Measurements from ENCODE around the gene PCBP3. TPM values are rescaled to one million over a fixed set of nuclear protein-coding genes. Genes with fewer than 3 reads are reported as not detected.

The PCBP3 gene
- total RNA-seq, 1 donor, result 2.2 TPM

DNA sequence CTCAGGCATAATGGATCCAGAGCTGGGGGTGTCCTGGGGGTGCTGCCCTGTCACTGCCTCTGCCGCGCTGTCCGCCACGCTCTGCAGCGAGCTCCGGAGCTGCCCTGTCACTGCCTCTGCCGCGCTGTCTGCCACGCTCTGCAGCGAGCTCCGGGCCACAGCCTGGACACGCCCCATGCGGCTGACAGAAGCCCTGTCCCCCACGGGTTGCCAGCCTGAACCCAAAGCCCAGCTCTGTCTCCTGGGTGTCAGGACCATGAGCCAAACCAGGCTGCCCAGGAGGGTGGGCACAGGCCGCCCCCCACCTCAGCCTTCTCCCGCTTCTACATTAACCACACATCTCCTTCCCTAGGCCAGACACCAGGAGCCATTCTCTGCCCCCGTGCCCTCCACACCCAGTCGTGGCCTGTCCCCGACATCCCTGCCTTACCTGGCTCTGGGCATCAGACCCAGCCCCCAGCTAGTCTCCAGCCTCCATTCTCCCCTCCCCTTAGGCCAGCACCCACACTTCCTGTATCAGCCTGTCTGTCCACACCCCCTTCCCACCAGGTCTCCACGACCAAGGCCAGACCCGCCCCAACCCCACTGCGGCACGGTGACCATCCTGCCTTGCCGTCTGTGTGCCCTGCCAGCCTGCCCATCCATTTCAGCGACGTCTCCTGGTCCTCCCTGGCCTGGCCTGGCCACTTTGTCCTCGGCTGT lies 265.2 kb downstream of the PCBP3 start:
- Histone ChIP-seq H3K27me3 (ENCODE audit: insufficient read depth, low read length) (no peaks in the 10 kb centered on the region), H3K4me1 (ENCODE audit: insufficient read depth, low read length) (no peaks in the 10 kb centered on the region), H3K4me3 (ENCODE audit: low read length) (no peak overlapping the region), H3K9me3 (ENCODE audit: low read depth, low read length) (no peaks in the 10 kb centered on the region)

DNA sequence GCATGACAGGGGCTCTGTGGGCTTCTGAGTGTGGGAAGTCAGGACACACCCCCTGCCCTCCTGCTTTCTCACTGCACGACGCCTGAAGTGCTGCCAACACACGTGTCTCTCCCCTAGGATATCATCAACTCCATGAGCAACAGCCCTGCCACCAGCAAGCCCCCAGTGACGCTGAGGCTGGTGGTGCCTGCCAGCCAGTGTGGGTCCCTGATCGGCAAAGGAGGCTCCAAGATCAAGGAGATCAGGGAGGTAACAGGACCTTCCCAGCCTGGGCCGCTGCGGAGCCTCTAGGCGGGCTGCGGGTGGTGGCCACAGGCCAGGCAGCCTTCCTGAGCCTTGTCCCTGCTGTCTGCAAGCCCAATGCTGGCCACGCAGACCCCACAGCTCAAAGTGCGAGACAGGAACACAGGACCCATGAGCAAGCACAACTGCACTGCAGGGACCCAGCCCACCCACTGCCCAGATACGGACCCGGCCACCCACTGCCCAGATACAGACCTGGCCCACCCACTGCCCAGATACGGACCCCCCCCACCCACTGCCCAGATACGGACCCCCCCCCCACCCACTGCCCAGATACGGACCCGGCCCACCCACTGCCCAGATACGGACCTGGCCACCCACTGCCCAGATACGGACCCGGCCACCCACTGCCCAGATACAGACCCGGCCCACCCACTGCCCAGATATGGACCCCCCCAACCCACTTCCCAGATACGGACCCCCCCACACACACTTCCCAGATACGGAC lies 265.9 kb downstream of the PCBP3 start:
- Histone ChIP-seq H3K4me1 (ENCODE audit: insufficient read depth, low read length) (no peaks in the 10 kb centered on the region), H3K9me3 (ENCODE audit: low read depth, low read length) (no peaks in the 10 kb centered on the region), H3K4me3 (ENCODE audit: low read length) (no peak overlapping the region), H3K27me3 (ENCODE audit: insufficient read depth, low read length) (no peaks in the 10 kb centered on the region)

GRCh38 chr21:45910155-45910547 lies 266.6 kb downstream of the PCBP3 start:
- H3K9me3 ChIP-seq (ENCODE audit: low read depth, low read length), result no peaks in the 10 kb centered on the region

DNA sequence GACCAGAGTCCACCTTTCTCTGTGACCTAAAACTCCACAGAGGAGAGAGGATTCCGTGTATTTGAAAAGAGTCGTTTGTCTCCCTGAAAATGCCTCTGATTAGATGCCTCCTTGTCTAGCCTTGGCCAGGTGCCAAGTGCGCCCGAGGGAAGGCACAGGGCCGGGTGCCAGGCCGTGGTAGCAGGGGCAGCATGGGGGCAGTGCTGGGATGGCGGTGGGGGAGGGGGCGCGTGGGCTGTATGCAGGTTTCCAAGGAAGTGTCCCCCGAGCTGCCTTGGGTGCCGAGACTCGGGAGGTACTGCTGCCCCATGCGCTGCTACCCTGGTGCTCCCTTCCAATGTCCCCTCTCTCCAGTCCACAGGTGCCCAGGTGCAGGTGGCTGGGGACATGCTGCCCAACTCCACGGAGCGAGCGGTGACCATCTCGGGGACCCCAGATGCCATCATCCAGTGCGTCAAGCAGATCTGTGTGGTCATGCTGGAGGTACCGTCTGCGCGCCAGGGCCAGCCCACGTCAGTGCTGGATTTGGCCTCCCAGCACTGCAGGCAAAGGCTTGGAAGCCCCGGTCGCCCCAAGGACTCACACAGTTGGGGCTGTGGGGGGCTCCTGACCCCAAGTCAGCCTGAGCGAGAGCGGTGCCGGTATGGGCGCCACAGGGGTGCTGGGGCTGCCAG lies 267.2 kb downstream of the PCBP3 start:
- H3K4me1 ChIP-seq (ENCODE audit: insufficient read depth, low read length), result peaks cover 2% of the 10 kb centered on the region
- H3K9me3 ChIP-seq (ENCODE audit: low read depth, low read length), result no peaks in the 10 kb centered on the region
- no peaks in the 10 kb centered on the region for H3K27me3 ChIP-seq (ENCODE audit: insufficient read depth, low read length)
- H3K4me3 ChIP-seq (ENCODE audit: low read length), result no peak overlapping the region

More at GRCh38 chr21:45910155-45910547, 266.6 kb downstream of the PCBP3 start:
- Histone ChIP-seq H3K27me3 (ENCODE audit: insufficient read depth, low read length) (no peaks in the 10 kb centered on the region), H3K4me1 (ENCODE audit: insufficient read depth, low read length) (no peaks in the 10 kb centered on the region), H3K4me3 (ENCODE audit: low read length) (no peak overlapping the region)

GRCh38 chr21:45911806-45912325 lies 268.3 kb downstream of the PCBP3 start:
- H3K4me3 ChIP-seq (ENCODE audit: low read length), result no peak overlapping the region
- no peaks in the 10 kb centered on the region for H3K9me3 ChIP-seq (ENCODE audit: low read depth, low read length)
- peaks cover 4% of the 10 kb centered on the region for H3K4me1 ChIP-seq (ENCODE audit: insufficient read depth, low read length)
- no peaks in the 10 kb centered on the region for H3K27me3 ChIP-seq (ENCODE audit: insufficient read depth, low read length)

- Histone ChIP-seq H3K4me3 (ENCODE audit: low read length) (no peak overlapping the region), H3K27me3 (ENCODE audit: insufficient read depth, low read length) (no peaks in the 10 kb centered on the region), H3K9me3 (ENCODE audit: low read depth, low read length) (no peaks in the 10 kb centered on the region), H3K4me1 (ENCODE audit: insufficient read depth, low read length) (peaks cover 4% of the 10 kb centered on the region)
These were observed 269.3 kb downstream of the PCBP3 start for GRCh38 chr21:45912611-45913417.

GRCh38 chr21:45913418-45913765 lies 269.9 kb downstream of the PCBP3 start:
- no peak overlapping the region for H3K4me3 ChIP-seq (ENCODE audit: low read length)
- no peaks in the 10 kb centered on the region for H3K27me3 ChIP-seq (ENCODE audit: insufficient read depth, low read length)
- no peaks in the 10 kb centered on the region for H3K9me3 ChIP-seq (ENCODE audit: low read depth, low read length)
- peaks cover 4% of the 10 kb centered on the region for H3K4me1 ChIP-seq (ENCODE audit: insufficient read depth, low read length)

GRCh38 chr21:45913886-45914285 lies 270.4 kb downstream of the PCBP3 start:
- no peak overlapping the region for H3K4me3 ChIP-seq (ENCODE audit: low read length)
- H3K9me3 ChIP-seq (ENCODE audit: low read depth, low read length), result no peaks in the 10 kb centered on the region
- no peaks in the 10 kb centered on the region for H3K27me3 ChIP-seq (ENCODE audit: insufficient read depth, low read length)
- peaks cover 4% of the 10 kb centered on the region for H3K4me1 ChIP-seq (ENCODE audit: insufficient read depth, low read length)

DNA sequence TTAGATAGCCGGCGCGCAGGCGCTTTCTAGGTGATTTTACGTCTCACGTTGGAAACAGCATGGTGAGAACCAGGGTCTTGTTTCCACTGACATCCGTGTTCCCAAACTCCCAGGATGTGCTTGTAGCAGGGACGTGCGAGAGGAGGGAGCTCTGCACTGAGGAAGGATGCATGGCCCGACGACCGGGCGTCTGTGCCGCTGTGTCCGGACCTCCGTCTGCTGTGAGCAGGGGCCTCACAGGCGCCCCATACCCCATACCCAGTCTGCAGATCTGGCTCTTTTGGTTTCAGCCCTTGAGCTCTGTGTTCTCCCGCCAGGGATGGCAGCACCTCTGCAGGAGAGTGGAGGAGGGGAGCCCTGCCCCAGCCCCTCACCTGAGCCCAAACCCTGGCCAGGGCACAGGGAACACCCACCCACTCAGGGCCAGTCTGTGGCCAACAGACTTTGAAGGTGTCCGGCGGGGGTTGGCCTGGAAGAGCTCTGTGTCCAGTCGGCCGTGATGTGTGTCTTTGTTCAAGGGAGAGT lies 270.9 kb downstream of the PCBP3 start:
- Histone ChIP-seq H3K27me3 (ENCODE audit: insufficient read depth, low read length) (no peaks in the 10 kb centered on the region), H3K4me3 (ENCODE audit: low read length) (no peak overlapping the region), H3K4me1 (ENCODE audit: insufficient read depth, low read length) (peaks cover 4% of the 10 kb centered on the region), H3K9me3 (ENCODE audit: low read depth, low read length) (no peaks in the 10 kb centered on the region)

DNA sequence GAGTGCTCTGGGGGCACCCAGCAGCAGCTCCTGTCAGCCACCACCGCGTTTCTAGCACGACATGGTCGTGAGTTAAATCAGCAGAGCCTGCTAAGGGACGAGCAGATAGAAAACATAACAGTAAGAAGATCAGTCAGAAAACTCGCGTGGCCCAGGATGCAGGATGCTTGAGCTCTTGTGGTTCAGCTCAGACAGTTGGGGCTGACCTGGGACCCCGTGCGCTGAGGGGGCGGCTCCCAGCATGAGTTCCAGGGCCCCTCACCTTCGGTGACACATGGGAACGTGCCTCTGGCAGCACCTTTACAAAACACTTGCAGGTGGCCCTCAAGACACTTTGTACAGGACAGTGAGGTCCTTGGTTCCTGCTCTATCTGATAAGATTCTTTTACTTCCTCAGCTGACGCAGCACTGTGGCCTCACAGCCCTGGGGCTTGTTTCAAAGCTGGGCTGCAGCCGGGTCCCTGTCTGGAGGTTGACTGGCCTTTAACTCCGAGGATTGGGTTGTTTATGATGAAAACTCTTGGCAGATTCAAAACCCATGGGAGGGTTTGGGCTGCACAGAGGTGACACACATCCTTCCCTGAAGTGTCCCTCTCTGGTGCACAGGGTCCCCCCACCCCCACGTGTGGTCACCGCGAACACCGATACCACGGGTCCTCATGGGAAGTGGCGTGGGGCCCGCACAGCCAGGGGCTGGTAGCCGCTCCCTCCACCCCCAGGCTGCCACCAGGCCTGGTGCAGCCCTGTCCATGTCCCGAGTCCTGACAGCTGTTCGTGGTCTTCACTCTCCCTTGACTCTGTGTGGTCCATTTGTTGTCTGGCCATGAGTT lies 272.7 kb downstream of the PCBP3 start:
- H3K4me1 ChIP-seq (ENCODE audit: insufficient read depth, low read length), result peaks cover 4% of the 10 kb centered on the region

DNA sequence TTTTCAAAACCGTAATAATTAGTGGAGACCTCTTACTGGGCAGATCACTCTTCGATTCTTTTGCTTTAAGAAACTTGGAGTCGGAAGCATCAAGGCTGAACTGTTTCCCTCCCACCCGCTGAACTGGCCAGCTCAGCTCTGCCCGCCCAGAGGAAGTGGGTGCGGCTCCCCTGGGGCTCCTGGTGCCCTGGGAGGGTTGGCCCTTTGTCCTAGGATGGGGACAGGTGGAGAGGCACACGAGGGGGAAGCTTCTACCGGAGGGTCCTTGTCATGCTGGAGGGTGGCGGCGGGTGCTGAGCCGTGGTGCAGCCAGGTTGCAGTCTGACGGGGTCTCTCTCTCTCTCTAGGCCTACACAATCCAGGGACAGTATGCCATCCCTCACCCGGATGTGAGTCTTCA lies 273.7 kb downstream of the PCBP3 start:
- Histone ChIP-seq H3K4me3 (ENCODE audit: low read length) (no peak overlapping the region), H3K4me1 (ENCODE audit: insufficient read depth, low read length) (peaks cover 4% of the 10 kb centered on the region), H3K9me3 (ENCODE audit: low read depth, low read length) (no peaks in the 10 kb centered on the region), H3K27me3 (ENCODE audit: insufficient read depth, low read length) (no peaks in the 10 kb centered on the region)

More for the DNA sequence above, 272.7 kb downstream of the PCBP3 start:
- no peak overlapping the region for H3K4me3 ChIP-seq (ENCODE audit: low read length)
- no peaks in the 10 kb centered on the region for H3K9me3 ChIP-seq (ENCODE audit: low read depth, low read length)
- no peaks in the 10 kb centered on the region for H3K27me3 ChIP-seq (ENCODE audit: insufficient read depth, low read length)

- Histone ChIP-seq H3K27me3 (ENCODE audit: insufficient read depth, low read length) (no peaks in the 10 kb centered on the region), H3K4me3 (ENCODE audit: low read length) (no peak overlapping the region), H3K9me3 (ENCODE audit: low read depth, low read length) (no peaks in the 10 kb centered on the region), H3K4me1 (ENCODE audit: insufficient read depth, low read length) (peaks cover 4% of the 10 kb centered on the region)
These were observed 274.5 kb downstream of the PCBP3 start for GRCh38 chr21:45918011-45918410.

GRCh38 chr21:45918835-45919447 lies 275.4 kb downstream of the PCBP3 start:
- Histone ChIP-seq H3K4me3 (ENCODE audit: low read length) (no peak overlapping the region), H3K9me3 (ENCODE audit: low read depth, low read length) (no peaks in the 10 kb centered on the region), H3K27me3 (ENCODE audit: insufficient read depth, low read length) (no peaks in the 10 kb centered on the region), H3K4me1 (ENCODE audit: insufficient read depth, low read length) (peaks cover 4% of the 10 kb centered on the region)

All from mononuclear cell (primary cell).